ENCODE measurements around the gene ZNF672. TPM values are rescaled to one million over a fixed set of nuclear protein-coding genes. Genes with fewer than 3 reads are reported as not detected.

The ZNF672 gene
- total RNA-seq, 4 donors from 2014 or later: 25.5 to 40.8 (median 26.8) TPM

- no peak for TF ChIP-seq CTCF (IDR thresholded peaks at IDR 0.05)
- peak; percentile 14 for DNase-seq (ENCODE audit: low spot score)
- ATAC-seq (ENCODE audit: low FRiP score): no peak
Observed at GRCh38 chr1:248818505-248819374, 19.3 kb upstream of the ZNF672 start.

DNA sequence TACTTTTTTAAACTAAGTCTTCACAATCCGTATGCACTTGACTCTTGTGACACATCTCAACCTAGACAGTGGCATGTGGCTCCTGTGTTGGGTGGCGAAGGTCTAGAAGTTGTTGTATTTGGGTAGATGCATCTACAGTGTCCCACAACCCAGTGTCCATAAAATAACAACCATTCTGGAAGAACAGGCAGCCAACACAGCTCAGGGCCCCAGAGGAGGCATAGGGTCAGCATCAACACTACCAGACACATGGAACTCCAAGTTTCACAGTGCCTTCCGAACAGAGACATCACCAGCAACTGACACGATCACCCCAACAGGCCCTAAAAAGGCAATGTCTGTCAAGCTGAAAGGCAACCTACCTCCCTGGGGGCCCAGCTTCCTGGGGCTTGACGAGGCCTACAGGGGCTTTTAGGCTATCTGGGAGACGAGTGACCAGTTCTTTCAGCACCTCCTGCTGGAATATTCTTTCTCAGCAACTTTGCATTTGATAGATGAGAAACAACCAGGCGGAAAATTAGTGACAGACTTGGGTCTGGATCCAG is 17.9 kb upstream of the ZNF672 start:
- DNase-seq (ENCODE audit: low spot score): peak; percentile 10
- no peak for TF ChIP-seq CTCF (IDR thresholded peaks at IDR 0.05)
- ATAC-seq (ENCODE audit: low FRiP score): no peak

DNA sequence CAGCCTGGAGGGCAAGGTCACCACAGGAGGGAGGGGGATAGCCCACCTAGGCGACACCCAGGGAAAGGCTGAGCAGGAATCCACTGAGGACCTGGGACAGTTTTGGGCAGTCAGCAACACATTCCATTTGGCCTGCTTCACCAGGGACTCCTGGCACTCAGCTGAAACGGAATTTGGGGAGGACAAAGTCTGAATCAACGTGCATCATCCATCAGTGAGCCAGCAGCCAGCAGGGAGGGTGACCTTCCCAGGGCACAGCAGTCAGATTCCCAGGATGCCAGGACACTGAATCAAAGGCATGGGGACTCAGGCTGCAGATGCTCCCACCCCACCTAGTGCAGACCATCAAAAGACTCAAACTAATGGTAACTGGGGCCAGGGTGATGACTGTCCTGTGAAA is 16.9 kb upstream of the ZNF672 start:
- ATAC-seq (ENCODE audit: low FRiP score): peak; percentile 12
- no peak for TF ChIP-seq CTCF (IDR thresholded peaks at IDR 0.05)
- peak; percentile 20 for DNase-seq (ENCODE audit: low spot score)

DNA sequence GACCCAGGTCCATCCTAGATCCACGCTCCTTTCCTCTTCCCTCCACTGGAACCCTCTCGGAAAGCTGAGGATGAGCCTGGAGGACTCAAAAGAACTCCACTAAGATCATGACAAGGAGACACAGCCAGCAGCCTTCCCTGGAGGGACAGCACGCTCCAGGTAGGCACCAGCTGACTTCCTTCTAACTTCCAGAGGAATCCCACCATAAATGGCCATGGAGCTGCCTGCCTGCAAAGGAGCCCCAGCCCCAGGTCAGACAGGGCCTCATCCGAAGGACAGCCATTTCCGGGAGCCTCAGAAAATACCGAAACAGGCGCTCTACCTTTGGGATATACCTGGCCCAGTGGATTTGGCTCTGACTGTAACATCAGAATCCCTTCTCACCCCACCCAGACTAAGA is 16.4 kb upstream of the ZNF672 start:
- peak; percentile 11 for DNase-seq (ENCODE audit: low spot score)
- TF ChIP-seq CTCF (IDR thresholded peaks at IDR 0.05): no peak
- ATAC-seq (ENCODE audit: low FRiP score): no peak

DNA sequence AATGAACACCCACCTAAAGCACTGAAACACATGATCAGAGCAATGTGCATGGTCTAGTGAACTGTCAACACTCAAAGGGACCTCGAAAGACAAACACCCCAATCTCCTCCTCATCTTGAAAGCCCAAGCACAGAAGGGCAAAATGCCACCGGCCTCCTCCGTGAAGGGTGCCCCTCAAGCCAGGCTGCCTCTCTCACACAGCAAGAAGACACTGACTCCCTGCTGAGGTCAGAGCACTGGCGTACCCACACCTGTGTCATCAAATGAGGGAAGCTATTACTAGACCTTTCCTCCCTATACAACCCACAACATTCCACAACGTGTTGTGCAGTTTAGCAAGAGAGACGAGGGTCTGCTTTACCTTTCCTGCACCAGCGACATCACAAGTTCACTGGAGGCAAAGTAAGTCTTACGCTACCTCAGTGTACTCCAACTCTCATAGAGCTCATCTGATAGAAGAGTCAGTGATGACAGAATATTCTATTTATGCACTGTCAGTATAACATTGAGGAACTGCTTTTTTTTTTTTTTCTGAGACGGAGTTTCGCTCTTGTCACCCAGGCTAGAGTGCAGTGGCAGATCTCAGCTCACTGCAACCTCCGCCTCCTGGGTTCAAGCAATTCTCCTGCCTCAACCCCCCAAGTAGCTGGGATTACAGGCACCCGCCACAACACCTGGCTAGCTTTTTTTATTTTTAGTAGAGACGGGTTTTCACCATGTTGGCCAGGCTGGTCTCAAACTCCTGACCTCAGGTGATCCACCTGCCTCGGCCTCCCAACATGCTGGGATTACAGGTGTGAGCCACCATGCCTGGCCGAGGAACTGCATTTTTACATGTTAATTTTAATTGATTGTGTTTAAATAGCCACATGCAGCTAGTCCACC is 15.6 kb upstream of the ZNF672 start:
- ATAC-seq (ENCODE audit: low FRiP score): no peak
- DNase-seq (ENCODE audit: low spot score): peak; percentile 7

GRCh38 chr1:248823517-248824001 is 14.5 kb upstream of the ZNF672 start:
- DNase-seq (ENCODE audit: low spot score): peak; percentile 21
- peak; percentile 46 for ATAC-seq (ENCODE audit: low FRiP score)
- TF ChIP-seq CTCF (IDR thresholded peaks at IDR 0.05): no peak

More for the DNA sequence above, 15.6 kb upstream of the ZNF672 start:
- TF ChIP-seq CTCF (IDR thresholded peaks at IDR 0.05): no peak
